Thoracic aorta (tissue), 2 donors: ENCODE data around the gene CPZ. TPM values are rescaled to one million over a fixed set of nuclear protein-coding genes. Genes with fewer than 3 reads are reported as not detected.

Experiments used
- ATAC-seq: fragments of 150-250 bp; one replicate; pipeline ENCODE4 v1.8.0; 2017; ENCODE audit warnings: low read depth; ENCODE audit not compliant: insufficient number of reproducible peaks, low FRiP score
- DNase-seq: peaks from one replicate; pipeline ENCODE4 v3.0.0-alpha.2; 2020; ENCODE audit warnings: low spot score
- H3K27ac ChIP-seq, 2 donors: fragments of 200-600 bp; sonication (generic); 1 replicate in 1 of 2; 2 replicates in 1 of 2; pipeline ENCODE4 v1.5.1; 2016; ENCODE audit warnings: mild to moderate bottlenecking in 2 of 2, moderate library complexity in 2 of 2
- H3K27me3 ChIP-seq: fragments of 200-600 bp; sonication (generic); replicated peaks from 2 replicates; pipeline ENCODE4 v1.6.0; 2016; ENCODE audit warnings: mild to moderate bottlenecking; ENCODE audit not compliant: insufficient read depth
- H3K36me3 ChIP-seq: fragments of 200-600 bp; sonication (generic); one replicate; pipeline ENCODE4 v1.5.1; 2016
- H3K4me1 ChIP-seq, 2 donors: fragments of 200-600 bp; sonication (generic); 1 replicate in 1 of 2; 2 replicates in 1 of 2; pipeline versions ENCODE4 v1.5.1 to v1.6.0; 2016; ENCODE audit warnings: low read depth in 2 of 2, mild to moderate bottlenecking in 1 of 2; ENCODE audit not compliant: control insufficient read depth in 1 of 2
- H3K4me3 ChIP-seq: fragments of 200-600 bp; sonication (generic); 2 replicates; pipeline ENCODE4 v1.5.1; 2016; ENCODE audit warnings: mild to moderate bottlenecking
- H3K9me3 ChIP-seq: fragments of 200-600 bp; sonication (generic); 2 replicates; pipeline ENCODE4 v1.5.1; 2016
- CTCF ChIP-seq: fragments of 200-600 bp; sonication (generic); IDR thresholded peaks from one replicate; pipeline ENCODE4 v1.5.1; 2019; ENCODE audit warnings: antibody characterized with exemption
- total RNA-seq, 2 donors: library from RNA; depleted of rRNA; stranded (reverse); fragments of >200 nt; gene quantifications; one replicate each; pipeline versions ENCODE4 v1.1.0 to v1.2.3, GENCODE V29; 2016

The CPZ gene
- total RNA-seq, 2 donors from 2014 or later = 3.0 to 6.1 TPM

- Histone ChIP-seq H3K36me3 (no peaks in the 10 kb centered on the region), H3K27ac (no peak overlapping the region), H3K27me3 (no peaks in the 10 kb centered on the region), H3K9me3 (no peaks in the 10 kb centered on the region), H3K4me1 (no peaks in the 10 kb centered on the region), H3K4me3 (no peak overlapping the region)
- DNase-seq (no peak), ATAC-seq (no peak)
- no peak for TF ChIP-seq CTCF
Measured at GRCh38 chr4:8644966-8645752, 52.6 kb downstream of the CPZ start.

GRCh38 chr4:8645753-8646124, 53.2 kb downstream of the CPZ start:
- Histone ChIP-seq H3K4me1 (no peaks in the 10 kb centered on the region), H3K27me3 (no peaks in the 10 kb centered on the region)
- no peak for DNase-seq

GRCh38 chr4:8646296-8647093, 53.9 kb downstream of the CPZ start:
- DNase-seq (no peak), ATAC-seq (no peak)

More at GRCh38 chr4:8645753-8646124, 53.2 kb downstream of the CPZ start:
- no peak for TF ChIP-seq CTCF
- no peak overlapping the region for H3K27ac ChIP-seq
- H3K9me3 ChIP-seq = no peaks in the 10 kb centered on the region
- no peak for ATAC-seq
- H3K4me3 ChIP-seq = no peak overlapping the region
- no peaks in the 10 kb centered on the region for H3K36me3 ChIP-seq

GRCh38 chr4:8647094-8647570, 54.6 kb downstream of the CPZ start:
- no peak for DNase-seq
- Histone ChIP-seq H3K4me3 (no peak overlapping the region), H3K9me3 (no peaks in the 10 kb centered on the region), H3K27me3 (no peaks in the 10 kb centered on the region), H3K4me1 (no peaks in the 10 kb centered on the region), H3K27ac (no peak overlapping the region), H3K36me3 (no peaks in the 10 kb centered on the region)
- ATAC-seq = no peak
- no peak for TF ChIP-seq CTCF

More at GRCh38 chr4:8646296-8647093, 53.9 kb downstream of the CPZ start:
- no peak overlapping the region for H3K4me3 ChIP-seq
- H3K36me3 ChIP-seq = no peaks in the 10 kb centered on the region
- no peaks in the 10 kb centered on the region for H3K4me1 ChIP-seq
- no peaks in the 10 kb centered on the region for H3K9me3 ChIP-seq
- H3K27me3 ChIP-seq = no peaks in the 10 kb centered on the region
- H3K27ac ChIP-seq = no peak overlapping the region
- TF ChIP-seq CTCF = no peak

- H3K4me3 ChIP-seq = no peak overlapping the region
- DNase-seq = no peak
Measured at GRCh38 chr4:8647626-8648025, 55.1 kb downstream of the CPZ start.

More at GRCh38 chr4:8647626-8648025, 55.1 kb downstream of the CPZ start:
- TF ChIP-seq CTCF = no peak
- no peaks in the 10 kb centered on the region for H3K36me3 ChIP-seq
- ATAC-seq = no peak
- no peaks in the 10 kb centered on the region for H3K4me1 ChIP-seq
- no peak overlapping the region for H3K27ac ChIP-seq
- no peaks in the 10 kb centered on the region for H3K9me3 ChIP-seq
- H3K27me3 ChIP-seq = no peaks in the 10 kb centered on the region
